Epidermal melanocyte (primary cell): ENCODE data around the gene IQSEC2.
A peak's percentile ranks its signal among the peaks of the same experiment; 100 is the strongest.

Experiments
- DNase-seq: peaks from one replicate; pipeline ENCODE4 v3.0.0; 2011; ENCODE audit warnings: low spot score; ENCODE audit not compliant: insufficient read length

Gene IQSEC2

DNA sequence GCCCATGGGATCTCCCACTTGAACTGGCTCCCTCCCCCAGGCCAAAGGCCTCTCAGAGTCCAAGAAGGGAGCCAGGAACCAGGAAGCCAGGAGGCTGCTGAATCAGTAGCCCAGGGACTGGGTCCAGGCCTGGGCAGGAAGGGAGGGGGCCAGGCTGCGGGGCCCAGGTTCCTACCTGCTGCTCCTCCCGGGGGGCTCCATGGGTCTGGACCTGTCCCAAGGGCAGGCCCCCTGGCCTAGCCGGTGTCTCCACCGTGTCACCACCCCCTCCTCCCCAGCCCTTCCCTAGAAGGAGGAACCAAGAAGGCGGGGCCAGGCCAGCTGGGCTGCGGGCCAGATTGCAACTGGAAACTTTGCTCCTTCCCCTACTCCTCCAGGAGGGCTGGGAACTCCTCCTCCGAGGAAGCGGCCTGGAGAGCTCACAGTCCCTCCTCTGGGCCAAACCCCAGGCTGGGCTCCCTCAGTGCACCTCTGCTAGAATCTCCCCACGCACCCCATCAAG, at the start of gene IQSEC2:
Gene IQSEC2, minus strand, starts transcription at position 264 of the 502 bp plus-strand sequence.
- DNase-seq, result peak; percentile 46

DNA sequence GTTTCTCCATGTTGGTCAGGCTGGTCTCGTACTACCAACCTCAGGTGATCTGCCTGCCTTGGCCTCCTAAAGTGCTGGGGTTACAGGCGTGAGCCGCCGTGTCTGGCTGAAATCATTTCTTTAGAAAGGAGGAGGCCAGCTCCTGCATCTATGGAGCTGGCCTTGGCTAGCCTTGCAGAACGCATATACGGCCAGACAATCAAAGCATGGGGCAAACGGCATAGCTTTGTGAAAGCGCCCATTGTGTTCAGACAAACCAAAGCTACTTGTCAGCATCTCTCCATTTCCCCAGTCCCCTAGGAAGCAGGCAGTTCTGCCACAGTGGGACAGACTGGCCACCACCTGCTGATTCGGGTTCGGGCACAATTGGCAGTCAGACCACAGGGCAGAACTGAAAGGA, 48.9 kb upstream of the IQSEC2 start:
- no peak for DNase-seq

DNA sequence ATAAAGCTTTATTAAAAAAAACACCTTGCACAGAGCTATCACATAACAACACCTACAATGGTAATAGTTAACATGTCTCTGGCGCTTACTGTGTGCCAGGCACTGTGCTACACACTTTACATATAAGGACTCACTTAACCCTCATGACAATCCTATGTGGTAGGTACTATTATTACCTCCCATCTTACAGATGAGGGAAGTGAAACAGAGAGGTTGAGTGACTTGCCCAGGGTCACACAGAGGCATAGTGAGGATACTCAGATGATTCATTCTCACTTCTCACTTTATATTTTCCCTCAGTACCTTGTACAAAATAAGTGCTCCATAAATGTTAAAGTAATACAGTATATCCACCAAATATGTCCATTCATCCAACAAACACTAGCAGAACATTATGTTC, 43.4 kb upstream of the IQSEC2 start:
- no peak for DNase-seq

DNA sequence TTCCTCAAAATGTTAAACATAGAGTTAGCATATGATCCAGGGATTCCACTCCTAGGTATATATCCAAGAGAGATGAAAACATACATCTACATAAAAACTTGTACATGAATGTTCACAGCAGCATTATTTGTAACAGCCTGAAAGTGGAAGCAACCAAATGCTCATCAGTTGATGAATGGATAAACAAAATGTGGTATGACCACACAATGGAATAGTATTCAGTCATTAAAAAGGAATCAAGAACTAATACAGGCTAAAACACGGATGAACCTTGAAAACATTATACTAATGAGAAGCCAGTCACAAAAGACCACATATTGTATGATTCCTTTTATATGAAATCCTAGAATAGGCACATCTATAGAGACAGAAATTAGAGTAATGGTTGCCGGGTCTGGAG, 42.7 kb upstream of the IQSEC2 start:
- DNase-seq, result no peak

DNA sequence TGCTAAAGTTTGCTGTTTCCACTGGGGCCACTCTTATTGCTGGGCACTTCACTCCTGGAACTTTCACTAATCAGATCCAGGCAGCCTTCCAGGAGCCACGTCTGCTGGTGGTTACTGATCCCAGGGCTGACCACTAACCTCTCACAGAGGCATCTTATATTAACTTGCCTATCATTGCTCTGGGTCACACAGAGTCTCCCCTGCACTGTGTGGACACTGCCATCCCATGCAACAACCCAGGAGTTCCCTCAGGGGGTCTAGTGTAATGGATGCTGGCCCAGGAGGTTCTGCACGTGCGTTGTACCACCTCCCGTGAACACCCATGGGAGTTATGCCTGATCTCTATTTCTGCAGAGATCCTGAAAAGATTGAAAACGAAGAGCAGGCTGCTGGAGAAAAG, 41.8 kb upstream of the IQSEC2 start:
- no peak for DNase-seq

DNA sequence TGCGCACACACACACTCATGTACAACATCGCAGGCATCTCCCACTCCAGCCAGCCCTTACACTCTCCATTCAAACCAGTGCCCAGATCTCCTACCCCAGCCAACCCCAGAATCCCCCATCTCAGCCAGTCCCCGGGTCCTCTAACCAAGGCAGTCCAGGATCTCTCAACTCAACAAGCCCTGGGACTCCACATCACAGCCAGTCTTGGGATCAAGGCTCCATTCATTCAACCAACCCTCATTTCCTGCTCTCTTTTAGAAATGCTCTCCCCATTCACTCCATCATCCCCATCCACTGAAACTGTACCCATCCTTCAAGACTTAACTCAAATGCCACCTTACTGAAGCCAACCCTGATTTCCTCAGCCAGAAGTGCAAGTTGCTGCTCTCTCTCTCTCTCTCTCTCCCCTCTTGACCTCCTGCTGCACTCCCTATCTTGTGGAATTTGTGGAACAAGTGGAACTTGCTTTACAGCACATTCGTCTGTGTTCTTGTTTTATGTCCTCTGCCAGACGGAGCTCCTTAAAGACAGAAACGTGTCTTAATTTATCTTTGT, 40.6 kb upstream of the IQSEC2 start:
- DNase-seq, result no peak

DNA sequence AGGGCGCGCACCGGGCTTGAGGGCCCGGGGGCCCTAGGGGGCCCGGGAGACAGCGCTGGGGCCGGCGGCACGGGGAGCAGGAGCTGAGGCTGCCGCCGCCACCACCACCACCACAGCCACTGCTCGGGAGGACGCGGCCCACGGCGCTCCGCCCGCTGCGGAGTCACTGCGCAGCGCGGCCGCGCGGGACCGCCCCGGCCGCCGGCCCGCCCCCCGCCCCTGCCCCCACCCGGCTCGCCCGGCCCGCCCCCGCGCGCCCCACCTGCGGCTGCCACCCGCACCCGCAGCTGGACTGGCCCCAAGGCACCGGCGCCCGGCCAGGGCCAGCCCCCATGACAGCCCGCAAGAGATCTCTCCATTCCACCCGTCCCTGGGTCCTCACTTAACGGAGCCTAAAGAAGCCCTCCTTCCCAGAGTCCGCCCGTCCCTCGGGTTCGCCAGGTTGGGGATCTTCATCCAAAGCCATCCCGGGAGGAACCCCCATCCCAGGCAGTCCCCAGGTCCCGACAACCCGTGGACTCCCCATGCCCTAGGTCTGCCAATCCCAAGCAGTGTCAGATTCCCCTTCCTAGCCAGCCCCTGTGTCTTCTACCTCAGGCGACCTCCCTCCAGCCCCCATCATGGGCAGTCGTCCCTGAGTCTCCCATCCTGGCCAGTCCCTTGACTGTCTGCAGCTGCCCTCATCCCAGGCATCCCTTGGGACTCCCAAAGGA, 40.0 kb upstream of the IQSEC2 start:
- no peak for DNase-seq

DNA sequence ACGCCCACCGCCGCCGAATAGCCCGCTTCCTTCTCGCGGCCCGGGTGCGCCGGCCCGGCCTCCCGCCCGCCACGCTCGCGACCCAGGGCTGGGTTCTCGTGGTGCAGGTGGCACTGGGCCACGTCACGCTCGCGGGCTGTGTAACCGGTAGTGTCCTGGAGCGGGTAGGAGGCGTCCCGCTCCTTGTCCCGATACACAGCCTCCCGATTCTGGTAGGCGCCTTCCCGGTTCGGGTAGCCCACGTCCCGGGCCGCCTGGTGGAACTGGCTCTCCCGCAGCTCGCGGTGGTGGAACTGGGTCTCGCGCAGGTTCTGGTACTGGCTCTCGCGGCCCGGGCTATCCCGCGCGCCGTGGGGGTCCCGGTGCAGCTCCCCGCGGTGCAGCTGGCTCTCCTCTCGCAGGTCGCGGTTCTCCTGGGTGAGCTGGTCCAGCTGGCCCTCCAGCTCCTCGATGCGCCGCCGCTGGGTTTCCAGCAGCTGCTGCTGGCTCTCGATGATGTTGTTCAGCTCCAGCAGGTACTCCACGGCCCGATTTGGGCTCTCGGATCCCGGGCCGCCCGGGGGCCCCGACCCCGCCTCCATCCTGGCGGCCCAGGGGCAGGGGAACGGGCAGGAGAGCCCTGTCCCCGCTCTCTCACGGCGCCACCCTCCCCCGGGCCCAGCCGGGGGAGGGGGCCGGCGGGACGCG, 39.3 kb upstream of the IQSEC2 start:
- DNase-seq, result no peak

DNA sequence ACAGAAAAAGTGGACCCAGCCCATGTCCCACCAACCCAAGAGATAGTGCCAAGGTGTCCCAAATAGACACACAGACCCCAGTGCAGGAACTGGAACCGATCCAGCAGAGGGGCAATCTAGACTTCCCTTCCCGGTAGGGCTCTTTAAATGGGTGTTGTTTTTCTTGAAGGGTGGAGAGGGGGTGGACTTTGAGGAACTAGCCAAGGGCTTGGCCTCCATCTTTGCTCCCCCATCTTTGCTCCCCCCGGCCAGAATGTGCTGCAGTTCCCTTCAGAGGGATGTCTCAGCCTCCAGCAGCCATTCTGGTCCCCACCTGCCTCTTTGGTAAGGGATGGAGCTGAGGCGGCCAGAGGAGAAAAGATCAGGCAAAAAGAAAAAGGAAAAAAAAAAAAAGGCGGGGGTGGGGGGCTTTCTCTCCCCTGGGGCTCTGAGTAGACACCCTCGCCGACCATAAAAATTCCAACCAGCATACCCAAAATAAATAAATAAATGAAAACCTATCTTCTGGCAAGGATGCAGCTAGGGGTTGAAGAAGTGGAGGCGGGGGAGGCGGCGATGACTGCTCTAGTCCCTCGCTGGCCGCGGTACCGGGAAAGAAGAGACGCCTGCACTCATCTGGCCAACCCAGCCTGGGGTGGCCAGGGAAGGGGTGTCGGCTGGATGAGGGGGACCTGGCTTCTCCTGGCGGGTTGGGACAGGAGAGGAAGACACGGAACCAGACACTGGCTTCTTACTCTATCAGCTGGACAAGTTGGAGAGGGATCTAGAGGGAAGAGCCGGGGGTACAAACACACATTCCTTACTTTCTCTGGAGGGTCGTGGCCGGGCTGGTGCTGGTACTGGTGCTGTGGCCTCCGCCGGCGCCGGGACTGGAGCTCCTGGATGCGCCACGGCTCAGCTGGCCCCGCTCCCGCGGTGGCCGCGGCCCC, 38.5 kb upstream of the IQSEC2 start:
- no peak for DNase-seq

DNA sequence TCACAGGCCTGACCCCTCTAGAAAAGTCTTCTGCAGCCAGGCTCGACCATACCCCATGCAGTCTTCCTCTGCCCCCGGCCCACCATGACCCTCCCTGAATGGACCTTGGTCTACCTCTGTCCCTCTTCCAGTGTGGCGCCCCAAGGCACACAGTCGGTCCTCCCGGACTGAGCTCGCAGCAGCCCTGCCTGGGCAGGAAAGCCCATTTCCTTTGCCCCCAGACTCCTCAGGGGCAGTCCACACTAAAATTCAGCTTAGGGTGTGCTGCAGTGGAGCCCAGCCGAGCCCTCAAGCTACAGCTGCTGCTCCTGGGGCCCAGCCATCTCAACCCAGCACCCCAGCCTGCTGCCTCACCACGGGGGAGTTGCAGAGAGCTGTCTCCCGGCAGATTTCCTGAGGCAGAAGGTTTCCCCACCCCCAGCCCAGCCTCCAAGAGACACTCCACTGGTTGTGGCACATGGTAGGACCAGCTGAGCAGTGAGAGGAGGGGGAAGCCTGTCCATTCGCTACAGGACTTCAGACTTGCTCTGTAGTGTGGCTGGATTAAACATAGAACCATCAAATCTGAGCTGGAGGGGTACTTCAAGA, 37.5 kb upstream of the IQSEC2 start:
- no peak for DNase-seq

DNA sequence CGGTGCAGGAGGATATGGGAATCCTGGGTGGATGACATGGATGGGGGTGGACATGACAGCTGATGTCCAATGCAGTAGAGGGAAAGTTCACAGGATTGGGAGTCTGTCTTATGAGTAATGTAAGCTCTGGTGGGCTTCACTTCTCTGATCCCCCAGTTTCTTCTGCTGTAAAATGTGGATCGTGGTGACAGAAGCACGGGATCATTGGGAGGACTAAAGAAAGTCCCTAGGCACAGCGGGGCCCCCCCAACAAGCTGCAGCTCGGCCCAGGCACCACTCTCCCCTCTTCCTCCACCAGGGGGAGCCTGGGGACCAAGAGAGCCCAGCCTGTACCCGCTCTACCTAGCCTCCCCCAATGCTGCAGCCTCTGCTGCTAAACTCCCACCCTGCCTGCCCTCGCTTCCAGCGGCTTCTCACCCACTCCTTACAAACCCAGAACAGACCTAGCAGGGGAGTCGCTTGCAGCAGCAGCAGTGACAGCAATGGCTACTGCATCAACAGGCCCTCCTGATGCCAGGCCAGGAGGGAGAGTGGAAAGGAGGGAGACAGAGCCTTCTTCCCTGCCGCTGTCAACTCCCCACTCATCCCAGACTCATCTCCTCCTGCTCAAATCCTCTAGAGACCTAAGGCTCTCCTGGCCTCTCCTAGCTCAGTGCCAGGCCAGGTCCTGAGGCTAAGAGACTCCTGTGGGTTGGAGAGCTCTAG, 36.1 kb upstream of the IQSEC2 start:
- DNase-seq, result peak; percentile 71

DNA sequence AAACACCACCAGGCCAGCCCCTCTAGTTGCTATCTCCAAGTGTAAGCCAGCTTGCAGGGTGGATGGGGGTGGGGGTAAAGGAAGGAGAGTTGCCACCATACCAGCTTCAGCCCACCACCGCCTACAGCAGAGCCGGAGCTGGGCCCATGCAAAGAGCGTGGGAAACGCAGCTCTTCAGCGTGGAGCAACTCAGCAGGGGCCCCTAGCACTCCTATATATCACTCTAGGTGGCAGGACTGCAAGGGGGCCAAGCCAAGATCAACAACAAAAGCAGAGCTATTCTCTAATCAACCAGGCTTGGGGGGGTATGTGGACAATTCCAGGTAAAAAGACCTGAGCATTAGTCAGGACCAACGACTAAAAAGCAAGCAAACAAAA, 35.5 kb upstream of the IQSEC2 start:
- DNase-seq, result no peak

DNA sequence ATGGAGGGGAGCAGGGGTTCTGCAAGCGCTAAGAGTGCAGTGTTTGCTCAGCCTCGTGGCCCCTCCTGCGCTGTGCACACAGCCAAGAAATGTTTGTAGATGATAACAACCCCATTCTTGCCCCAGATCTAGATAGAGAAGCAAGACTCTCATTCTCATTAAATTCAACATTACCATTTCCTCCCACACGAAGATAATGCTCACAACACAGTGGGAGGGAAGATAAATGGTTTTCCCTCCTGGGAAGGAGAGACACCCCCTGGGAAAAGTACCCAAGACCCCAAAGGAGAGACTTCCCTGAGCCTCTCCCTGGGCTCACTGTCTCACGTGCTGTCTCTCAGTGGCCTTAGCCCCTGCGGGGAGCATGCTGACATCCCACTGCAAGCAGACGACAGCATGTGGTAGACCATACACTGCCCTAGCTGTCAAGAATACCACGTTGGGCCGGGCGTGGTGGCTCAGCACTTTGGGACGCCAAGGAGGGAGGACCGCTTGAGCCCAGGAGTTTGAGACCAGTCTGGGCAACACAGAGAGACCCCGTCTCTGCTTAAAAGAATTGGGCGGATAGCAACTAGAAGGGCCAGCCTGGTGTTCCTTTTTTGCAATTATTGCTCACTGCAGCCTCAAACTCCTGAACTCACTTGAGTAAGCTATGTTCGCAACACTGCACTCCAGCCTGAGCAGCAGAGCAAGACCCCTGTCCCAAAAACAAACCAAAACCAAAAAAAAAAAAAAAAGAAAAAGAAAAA, 34.9 kb upstream of the IQSEC2 start:
- no peak for DNase-seq

DNA sequence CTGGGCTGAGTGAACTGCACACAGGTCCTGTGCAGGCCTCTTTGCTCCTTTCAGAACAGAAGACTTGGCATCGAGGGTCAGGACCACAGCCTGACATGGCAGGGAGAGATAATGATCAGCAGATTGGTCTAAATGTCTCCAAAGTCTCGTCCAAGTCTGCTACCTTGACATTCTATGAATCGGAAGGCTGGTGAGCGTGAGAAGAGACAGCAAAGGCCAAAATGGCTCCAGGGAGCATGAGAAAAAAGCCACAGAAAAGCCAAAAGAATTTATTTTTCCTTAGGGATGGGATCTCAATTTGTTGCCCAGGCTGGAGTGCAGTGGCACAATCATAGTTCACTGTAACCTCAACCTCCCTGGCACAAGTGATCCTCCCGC, 32.3 kb upstream of the IQSEC2 start:
- DNase-seq, result no peak

DNA sequence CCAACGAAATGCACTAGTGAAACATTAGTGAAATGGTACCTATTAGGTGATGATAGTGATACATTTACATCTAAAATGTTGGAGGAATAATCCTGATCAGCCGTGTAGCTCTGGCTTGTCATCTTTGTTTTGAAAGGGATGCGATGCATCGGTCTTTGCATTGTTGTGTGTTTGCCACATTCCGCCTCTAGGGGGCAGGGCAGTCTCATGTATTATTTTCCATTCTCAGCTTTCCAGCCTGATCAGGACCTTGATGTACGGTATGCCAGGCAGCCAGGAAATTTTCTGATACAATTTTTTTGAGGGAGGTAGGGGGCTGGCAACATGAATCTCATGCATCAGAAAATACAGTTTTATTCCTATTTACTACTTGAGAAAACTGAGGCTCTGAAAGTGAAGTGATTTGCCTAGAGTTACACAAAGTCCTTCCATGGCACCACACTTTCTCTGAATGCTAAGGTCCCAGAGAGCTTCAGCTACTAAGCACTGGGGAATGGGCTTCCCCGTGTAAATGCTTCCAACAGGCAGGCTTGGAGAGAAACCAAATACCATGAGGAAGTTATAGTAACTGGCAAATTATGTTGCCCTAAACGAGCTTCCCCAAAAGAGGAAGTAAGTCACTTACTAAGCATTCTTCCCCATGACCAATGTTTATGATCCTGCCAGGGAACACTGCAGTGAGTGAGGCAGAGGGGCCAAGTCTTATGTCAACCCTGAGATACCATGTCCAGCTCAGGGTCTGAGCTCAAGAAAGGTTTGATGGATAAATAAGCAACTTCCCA, 31.8 kb upstream of the IQSEC2 start:
- peak; percentile 67 for DNase-seq

DNA sequence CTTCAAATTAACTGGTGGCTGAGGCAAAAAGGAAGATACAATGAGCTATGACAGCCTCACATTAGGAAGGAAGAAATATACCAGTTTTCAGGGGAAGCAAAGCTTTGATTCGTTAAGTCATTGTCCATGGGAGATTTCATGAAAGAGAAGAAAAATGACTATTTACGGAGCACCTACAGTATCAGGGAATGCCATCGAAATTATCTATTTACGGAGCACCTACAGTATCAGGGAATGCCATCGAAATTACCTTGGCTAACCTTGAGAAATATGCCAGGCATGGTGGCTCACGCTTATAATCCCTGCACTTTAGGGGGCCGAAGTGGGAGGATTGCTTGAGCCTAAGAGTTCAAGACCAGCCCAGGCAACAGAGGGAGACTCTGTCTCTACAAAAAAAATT, 28.5 kb upstream of the IQSEC2 start:
- no peak for DNase-seq

DNA sequence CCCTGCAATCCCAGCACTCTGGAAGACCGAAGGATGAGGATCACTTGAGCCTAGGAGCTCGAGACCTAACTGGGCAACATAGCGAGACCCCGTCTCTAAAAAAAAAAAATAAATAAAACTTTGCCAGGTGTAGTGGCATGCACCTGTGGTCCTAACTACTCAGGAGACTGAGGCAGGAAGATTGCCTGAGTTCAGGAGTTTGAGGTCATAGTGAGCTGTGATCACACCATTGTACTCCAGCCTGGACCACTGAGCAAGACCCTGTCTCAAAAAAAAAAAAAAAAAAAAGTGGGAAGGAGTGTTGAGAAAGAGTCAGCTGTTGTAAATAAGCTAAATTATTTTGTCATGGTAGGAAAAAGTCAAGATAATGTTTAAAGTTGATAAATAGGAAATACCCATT, 27.5 kb upstream of the IQSEC2 start:
- DNase-seq, result no peak

DNA sequence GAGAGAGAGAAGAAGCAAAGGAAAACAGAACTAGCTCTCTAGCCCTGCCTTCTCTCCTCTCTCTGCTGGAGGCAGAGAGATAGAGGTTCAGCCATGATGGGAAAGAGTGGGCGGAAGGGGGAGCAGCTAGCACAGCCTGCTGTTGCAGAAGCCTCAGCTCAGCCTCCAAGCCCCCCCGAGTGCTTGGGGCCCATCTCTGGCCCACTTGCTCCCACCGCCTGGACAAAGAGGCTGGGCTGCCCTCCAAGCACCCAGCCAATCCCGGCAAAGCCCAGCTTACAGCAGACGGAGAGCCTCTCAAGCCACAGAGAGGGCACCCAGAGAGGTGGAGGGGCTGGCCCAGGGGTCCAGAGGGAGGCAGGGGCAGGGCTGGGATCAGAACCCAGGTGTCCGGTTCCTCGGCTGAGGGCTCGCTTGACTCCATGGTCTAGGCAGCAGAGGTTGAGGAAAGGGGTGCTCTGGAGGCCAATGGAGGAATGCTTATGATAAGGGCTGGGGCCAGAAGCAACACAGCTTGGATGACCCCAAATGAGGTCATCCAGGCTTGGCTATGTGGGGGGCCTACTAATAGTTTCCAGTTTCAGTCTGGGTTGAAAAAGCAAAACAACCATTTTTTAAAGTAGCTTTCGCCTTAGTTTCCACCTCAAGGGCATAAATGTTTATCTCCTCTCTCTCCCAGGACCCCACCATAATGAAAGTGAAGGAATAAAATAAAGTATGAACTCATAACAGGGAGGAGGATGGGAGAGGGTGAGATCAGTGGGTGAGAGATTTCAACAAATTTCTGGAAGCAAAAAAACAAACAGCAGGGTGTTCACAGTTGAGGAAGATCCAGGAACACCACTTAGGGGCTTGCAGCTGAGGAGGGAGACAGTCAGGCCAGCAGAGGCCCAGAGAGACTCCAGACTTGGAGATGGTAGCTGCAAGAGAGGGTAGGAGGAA, 24.9 kb upstream of the IQSEC2 start:
- DNase-seq, result no peak
